Fibroblast of villous mesenchyme (primary cell): ENCODE results near the gene HARS2. TPM values are rescaled to one million over a fixed set of nuclear protein-coding genes. Genes with fewer than 3 reads are reported as not detected.
A peak's percentile ranks its signal among the peaks of the same experiment; 100 is the strongest.
"Not testable (repeated sequence)": the region's sequence is repeated elsewhere in the genome, so short reads cannot be mapped to it uniquely, and the experiment has no call there.

ENCODE experiments used
- DNase-seq: peaks from one replicate; pipeline ENCODE4 v3.0.0-alpha.2; 2010; ENCODE audit warnings: low read depth
- H3K4me3 ChIP-seq: 2 replicates; pipeline ENCODE4 v1.5.1; 2011; ENCODE audit warnings: low read depth, mild to moderate bottlenecking, low read length
- CTCF ChIP-seq: IDR thresholded peaks from 2 replicates; pipeline ENCODE4 v1.5.1; 2012; ENCODE audit warnings: low read depth, mild to moderate bottlenecking, low read length; ENCODE audit not compliant: insufficient read depth
- total RNA-seq: library from RNA; depleted of rRNA; stranded (reverse); fragments of >200 nt; gene quantifications from 2 replicates; pipeline ENCODE4 v1.2.3, GENCODE V29; 2012

HARS2 gene
- total RNA-seq, 1 donor = 32.0 TPM

- peak; percentile 94 for DNase-seq
- no peak for TF ChIP-seq CTCF
Observed at GRCh38 chr5:140664359-140665119, 26.7 kb upstream of the HARS2 start, which contains the start of gene WDR55. Gene WDR55 (plus strand): TSS chr5:140664904. CDS start chr5:140664913, 9 bp downstream.

GRCh38 chr5:140671035-140671434 is 20.2 kb upstream of the HARS2 start:
- not testable (repeated sequence) for H3K4me3 ChIP-seq, DNase-seq

More at GRCh38 chr5:140664359-140665119, 26.7 kb upstream of the HARS2 start, which contains the start of gene WDR55:
- H3K4me3 ChIP-seq = peak within 1 kb of the TSS; percentile 88

GRCh38 chr5:140671472-140672125 is 19.7 kb upstream of the HARS2 start:
- TF ChIP-seq CTCF = no peak
- DNase-seq = no peak
- no peak overlapping the region for H3K4me3 ChIP-seq

GRCh38 chr5:140672455-140673186 is 18.6 kb upstream of the HARS2 start:
- no peak overlapping the region for H3K4me3 ChIP-seq
- peak; percentile 50 for DNase-seq
- TF ChIP-seq CTCF = no peak

GRCh38 chr5:140673187-140673976 is 17.9 kb upstream of the HARS2 start, which contains the start of gene DND1:
Gene DND1 (minus strand): TSS chr5:140673576. CDS start chr5:140673542, 34 bp downstream.
- no peak for DNase-seq
- no peak within 1 kb of the TSS for H3K4me3 ChIP-seq
- no peak for TF ChIP-seq CTCF

- DNase-seq = no peak
- no peak overlapping the region for H3K4me3 ChIP-seq
- no peak for TF ChIP-seq CTCF
Observed at GRCh38 chr5:140674211-140674610, 17.0 kb upstream of the HARS2 start.
